ENCODE data around the gene SP3. TPM values are rescaled to one million over a fixed set of nuclear protein-coding genes. Genes with fewer than 3 reads are reported as not detected.

The SP3 gene
- total RNA-seq, 1 donor, result 113 TPM

DNA sequence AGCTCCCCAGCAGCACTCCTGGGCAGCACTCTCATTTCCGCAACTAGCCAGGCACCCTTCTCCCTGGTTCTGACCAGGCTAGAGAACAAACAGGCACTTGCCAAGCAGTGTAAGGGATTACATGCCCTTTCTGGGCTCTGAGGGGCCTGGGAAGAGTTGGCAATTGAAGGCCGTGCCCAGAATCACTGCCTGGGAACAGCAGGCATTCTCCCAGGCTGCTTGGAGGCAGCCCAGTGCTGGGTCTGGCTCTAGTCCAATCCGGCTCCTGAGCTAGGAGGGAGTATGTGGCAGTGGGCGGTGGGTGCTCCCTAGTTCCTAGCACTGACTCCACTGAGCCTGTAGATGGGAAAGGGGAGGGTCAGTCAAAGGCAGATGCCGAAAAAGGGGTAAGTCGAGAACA is 34.1 kb upstream of the SP3 start:
- no peak overlapping the region for H3K27ac ChIP-seq (ENCODE audit: low read depth, low read length)
- H3K27me3 ChIP-seq (ENCODE audit: insufficient read depth, low read length), result peaks cover 13% of the 10 kb centered on the region
- TF ChIP-seq CTCF (IDR thresholded peaks at IDR 0.05; ENCODE audit: extremely low read depth, low read depth, low read length), result no peak
- H3K4me1 ChIP-seq (ENCODE audit: insufficient read depth, low read length), result peaks cover 1% of the 10 kb centered on the region
- no peaks in the 10 kb centered on the region for H3K36me3 ChIP-seq (ENCODE audit: insufficient read depth, low read length)
- no peaks in the 10 kb centered on the region for H4K20me1 ChIP-seq (ENCODE audit: insufficient read depth, low read length)
- no peak for DNase-seq (ENCODE audit: insufficient read length, low spot score, missing footprints)
- no peak overlapping the region for H3K4me2 ChIP-seq (ENCODE audit: insufficient read depth, low read length)
- no peak overlapping the region for H3K4me3 ChIP-seq (ENCODE audit: insufficient read depth, low read length)
- H2AFZ ChIP-seq (ENCODE audit: low read length), result peak overlapping the region; percentile 43
- no peaks in the 10 kb centered on the region for H3K79me2 ChIP-seq (ENCODE audit: insufficient read depth, low read length)
- H3K9me3 ChIP-seq (ENCODE audit: low read depth, low read length), result no peaks in the 10 kb centered on the region

DNA sequence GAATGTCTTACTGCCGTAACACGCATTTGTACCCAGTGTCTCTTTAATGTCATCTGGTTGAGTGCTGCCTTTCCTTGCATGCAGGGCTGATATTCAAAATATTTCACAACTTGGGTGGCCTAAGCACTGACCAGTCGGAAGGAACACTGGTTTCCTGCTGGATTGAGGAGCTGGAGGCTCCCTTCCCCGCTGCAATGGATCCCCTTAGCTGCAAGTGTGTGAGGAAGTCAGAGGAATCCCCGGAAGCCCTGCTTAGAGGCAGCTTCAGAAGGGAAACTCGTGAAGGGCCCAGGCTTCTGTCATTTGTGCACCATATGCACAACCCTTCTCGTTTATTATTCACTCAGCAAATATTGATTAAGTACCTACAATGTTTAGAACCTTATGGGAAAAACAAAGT is 33.2 kb upstream of the SP3 start:
- no peaks in the 10 kb centered on the region for H3K79me2 ChIP-seq (ENCODE audit: insufficient read depth, low read length)
- no peak for TF ChIP-seq CTCF (IDR thresholded peaks at IDR 0.05; ENCODE audit: extremely low read depth, low read depth, low read length)
- H3K4me3 ChIP-seq (ENCODE audit: insufficient read depth, low read length), result no peak overlapping the region

GRCh38 chr2:173997753-173998152 is 32.6 kb upstream of the SP3 start:
- no peak overlapping the region for H3K27ac ChIP-seq (ENCODE audit: low read depth, low read length)
- peaks cover 13% of the 10 kb centered on the region for H3K27me3 ChIP-seq (ENCODE audit: insufficient read depth, low read length)
- no peaks in the 10 kb centered on the region for H4K20me1 ChIP-seq (ENCODE audit: insufficient read depth, low read length)
- H3K4me3 ChIP-seq (ENCODE audit: insufficient read depth, low read length), result no peak overlapping the region
- H3K79me2 ChIP-seq (ENCODE audit: insufficient read depth, low read length), result no peaks in the 10 kb centered on the region
- no peaks in the 10 kb centered on the region for H3K4me1 ChIP-seq (ENCODE audit: insufficient read depth, low read length)
- no peak for TF ChIP-seq CTCF (IDR thresholded peaks at IDR 0.05; ENCODE audit: extremely low read depth, low read depth, low read length)
- H2AFZ ChIP-seq (ENCODE audit: low read length), result no peak overlapping the region
- H3K36me3 ChIP-seq (ENCODE audit: insufficient read depth, low read length), result no peaks in the 10 kb centered on the region
- H3K4me2 ChIP-seq (ENCODE audit: insufficient read depth, low read length), result no peak overlapping the region
- H3K9me3 ChIP-seq (ENCODE audit: low read depth, low read length), result no peaks in the 10 kb centered on the region
- no peak for DNase-seq (ENCODE audit: insufficient read length, low spot score, missing footprints)

More for the DNA sequence above, 33.2 kb upstream of the SP3 start:
- H3K4me1 ChIP-seq (ENCODE audit: insufficient read depth, low read length), result no peaks in the 10 kb centered on the region
- no peak overlapping the region for H2AFZ ChIP-seq (ENCODE audit: low read length)
- H3K4me2 ChIP-seq (ENCODE audit: insufficient read depth, low read length), result no peak overlapping the region
- no peaks in the 10 kb centered on the region for H4K20me1 ChIP-seq (ENCODE audit: insufficient read depth, low read length)
- no peak for DNase-seq (ENCODE audit: insufficient read length, low spot score, missing footprints)
- no peaks in the 10 kb centered on the region for H3K36me3 ChIP-seq (ENCODE audit: insufficient read depth, low read length)
- peaks cover 13% of the 10 kb centered on the region for H3K27me3 ChIP-seq (ENCODE audit: insufficient read depth, low read length)
- no peaks in the 10 kb centered on the region for H3K9me3 ChIP-seq (ENCODE audit: low read depth, low read length)
- H3K27ac ChIP-seq (ENCODE audit: low read depth, low read length), result no peak overlapping the region

DNA sequence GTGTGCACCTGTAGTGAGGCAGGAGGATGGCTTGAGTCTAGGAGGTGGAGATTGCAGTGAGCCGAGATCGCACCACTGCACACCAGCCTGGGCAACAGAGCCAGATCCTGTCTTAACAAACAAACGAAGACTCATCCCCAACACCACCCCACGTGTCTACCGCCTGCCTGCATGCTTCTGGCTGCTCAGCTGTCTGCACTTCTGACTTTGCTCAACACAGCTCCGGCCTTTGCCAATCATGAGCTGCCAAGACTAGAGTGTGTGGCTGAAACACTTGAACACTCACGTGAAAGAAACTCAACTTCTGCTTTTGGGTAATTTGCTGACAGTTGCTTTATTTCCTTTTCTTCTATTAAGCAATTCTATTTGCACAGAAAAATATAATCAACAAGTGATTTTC is 32.1 kb upstream of the SP3 start:
- Histone ChIP-seq H3K36me3 (ENCODE audit: insufficient read depth, low read length) (no peaks in the 10 kb centered on the region), H3K27ac (ENCODE audit: low read depth, low read length) (no peak overlapping the region), H3K4me2 (ENCODE audit: insufficient read depth, low read length) (no peak overlapping the region), H3K9me3 (ENCODE audit: low read depth, low read length) (no peaks in the 10 kb centered on the region), H4K20me1 (ENCODE audit: insufficient read depth, low read length) (no peaks in the 10 kb centered on the region), H2AFZ (ENCODE audit: low read length) (no peak overlapping the region), H3K79me2 (ENCODE audit: insufficient read depth, low read length) (no peaks in the 10 kb centered on the region), H3K4me1 (ENCODE audit: insufficient read depth, low read length) (no peaks in the 10 kb centered on the region), H3K4me3 (ENCODE audit: insufficient read depth, low read length) (no peak overlapping the region), H3K27me3 (ENCODE audit: insufficient read depth, low read length) (peaks cover 13% of the 10 kb centered on the region)
- TF ChIP-seq CTCF (IDR thresholded peaks at IDR 0.05; ENCODE audit: extremely low read depth, low read depth, low read length), result no peak
- DNase-seq (ENCODE audit: insufficient read length, low spot score, missing footprints), result no peak
